Thyroid gland (tissue), 4 donors: ENCODE results near the gene LCN6.

Experiments
- POLR2A ChIP-seq, 2 donors: fragments of 450-650 bp; IDR thresholded peaks; one replicate each; pipeline ENCODE4 v1.6.1; 2017; ENCODE audit warnings: antibody characterized with exemption in 2 of 2, mild to moderate bottlenecking in 2 of 2, moderate library complexity in 1 of 2
- TF ChIP-seq, protein P1 (sequence below), 6 experiments: fragments of 200-600 bp in 3 of 6; fragments of 450-650 bp in 3 of 6; sonication (generic) in 3 of 6; IDR thresholded peaks; one replicate each; pipeline ENCODE4 v1.5.1; 2016 to 2019; ENCODE audit warnings: antibody characterized with exemption in 6 of 6, mild to moderate bottlenecking in 2 of 6, inconsistent platforms in 1 of 6, moderate library complexity in 1 of 6

DNA sequence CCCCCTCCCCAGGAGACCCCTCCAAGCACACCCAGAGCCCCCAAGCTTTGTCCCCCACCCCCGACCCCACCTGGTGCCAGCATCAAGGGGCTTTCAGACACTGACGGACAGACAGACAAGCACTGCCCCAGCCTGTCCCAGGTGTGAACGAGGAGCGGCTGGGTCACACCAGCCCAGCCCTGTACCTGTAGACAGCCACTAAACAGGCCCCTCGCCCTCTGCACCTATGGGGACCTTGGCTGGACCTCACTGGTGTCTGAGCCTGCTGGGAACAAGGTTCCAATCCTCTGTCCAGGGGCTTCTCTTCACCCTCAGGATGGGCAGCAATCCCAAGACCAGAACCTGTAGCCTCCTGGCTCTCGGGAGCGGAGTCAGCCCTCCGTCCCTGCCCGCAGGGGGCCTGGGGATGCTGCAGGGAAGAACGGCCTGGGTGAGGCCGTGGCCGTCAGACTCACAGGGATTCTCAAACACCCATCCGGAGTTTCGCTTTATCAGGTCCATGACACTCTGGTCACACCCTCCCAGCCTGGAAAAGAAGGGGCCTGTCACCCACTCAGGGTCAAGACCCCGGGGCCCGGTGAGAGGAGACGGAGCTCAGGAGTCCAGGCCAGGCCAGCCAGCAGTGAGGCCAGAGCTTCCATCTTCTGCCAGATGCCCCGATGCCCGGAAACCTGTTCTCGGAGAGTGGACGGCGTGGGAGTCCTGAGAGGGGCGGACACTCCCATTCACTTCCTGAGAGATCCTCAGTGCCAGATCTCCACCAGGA, 2.8 kb downstream of the LCN6 start:
- no peak for TF ChIP-seq POLR2A (IDR thresholded peaks at IDR 0.05)
- TF ChIP-seq, protein P1, sequence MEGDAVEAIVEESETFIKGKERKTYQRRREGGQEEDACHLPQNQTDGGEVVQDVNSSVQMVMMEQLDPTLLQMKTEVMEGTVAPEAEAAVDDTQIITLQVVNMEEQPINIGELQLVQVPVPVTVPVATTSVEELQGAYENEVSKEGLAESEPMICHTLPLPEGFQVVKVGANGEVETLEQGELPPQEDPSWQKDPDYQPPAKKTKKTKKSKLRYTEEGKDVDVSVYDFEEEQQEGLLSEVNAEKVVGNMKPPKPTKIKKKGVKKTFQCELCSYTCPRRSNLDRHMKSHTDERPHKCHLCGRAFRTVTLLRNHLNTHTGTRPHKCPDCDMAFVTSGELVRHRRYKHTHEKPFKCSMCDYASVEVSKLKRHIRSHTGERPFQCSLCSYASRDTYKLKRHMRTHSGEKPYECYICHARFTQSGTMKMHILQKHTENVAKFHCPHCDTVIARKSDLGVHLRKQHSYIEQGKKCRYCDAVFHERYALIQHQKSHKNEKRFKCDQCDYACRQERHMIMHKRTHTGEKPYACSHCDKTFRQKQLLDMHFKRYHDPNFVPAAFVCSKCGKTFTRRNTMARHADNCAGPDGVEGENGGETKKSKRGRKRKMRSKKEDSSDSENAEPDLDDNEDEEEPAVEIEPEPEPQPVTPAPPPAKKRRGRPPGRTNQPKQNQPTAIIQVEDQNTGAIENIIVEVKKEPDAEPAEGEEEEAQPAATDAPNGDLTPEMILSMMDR (IDR thresholded peaks at IDR 0.05) = no peak
